ENCODE measurements around the gene SLAMF6.

GRCh38 chr1:160455153-160455517 is 67.9 kb downstream of the SLAMF6 start:
- TF ChIP-seq POLR2A (IDR thresholded peaks at IDR 0.05; ENCODE audit: low read depth, low read length), result no peak
- 0 out of 2 replicates have a peak, but pooled peaks have one; percentile 16 for TF ChIP-seq POLR2AphosphoS5 (IDR thresholded peaks at IDR 0.05; ENCODE audit: low read depth, low read length)

Data from GM12892 (cell line).